GM19324 (cell line): ENCODE data around the gene PIK3R4.

Experiments used
- ATAC-seq: cut with Tn5 transposase; IDR thresholded peaks from one replicate; pipeline ENCODE4 v1.9.1; 2021; ENCODE audit warnings: mild to moderate bottlenecking, moderate library complexity; ENCODE audit not compliant: unreplicated experiment, low FRiP score

PIK3R4 gene

GRCh38 chr3:130746246-130747039 lies at the start of gene PIK3R4:
TSS of gene PIK3R4 (minus strand) at chr3:130746829. CDS start at chr3:130745218, 1,611 bp downstream.
- peak; percentile 94 for ATAC-seq

- ATAC-seq, result no peak
Observed at GRCh38 chr3:130795396-130795795, 48.8 kb upstream of the PIK3R4 start.

- ATAC-seq, result no peak
Observed at GRCh38 chr3:130792246-130792645, 45.6 kb upstream of the PIK3R4 start.

DNA sequence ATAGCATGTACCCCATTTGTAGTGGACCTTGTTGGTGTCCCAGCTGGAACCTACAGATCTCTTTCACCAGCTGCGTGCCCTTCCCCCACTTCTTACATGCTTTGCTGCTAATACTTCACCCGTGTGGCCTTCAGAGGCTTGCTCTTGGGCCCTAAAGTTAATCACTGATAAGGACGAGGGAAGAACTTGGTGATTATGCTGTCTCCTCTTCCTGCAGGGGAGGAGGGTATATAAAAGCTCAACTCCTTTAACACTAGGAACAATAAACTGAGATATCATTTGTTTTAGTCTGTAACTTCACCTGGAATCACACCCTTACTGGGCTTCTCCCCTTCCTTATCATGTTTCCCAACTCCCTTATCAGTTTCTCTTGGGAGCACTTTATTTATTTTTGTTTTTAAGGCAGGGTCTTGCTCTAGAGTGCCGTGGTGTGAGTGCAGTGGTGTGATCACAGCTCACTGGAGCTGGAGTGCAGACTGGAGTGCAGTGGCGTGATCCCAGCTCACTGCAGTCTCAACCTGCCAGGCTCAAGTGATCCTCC lies 43.2 kb upstream of the PIK3R4 start:
- no peak for ATAC-seq

GRCh38 chr3:130787422-130788068 lies 40.9 kb upstream of the PIK3R4 start:
- no peak for ATAC-seq

DNA sequence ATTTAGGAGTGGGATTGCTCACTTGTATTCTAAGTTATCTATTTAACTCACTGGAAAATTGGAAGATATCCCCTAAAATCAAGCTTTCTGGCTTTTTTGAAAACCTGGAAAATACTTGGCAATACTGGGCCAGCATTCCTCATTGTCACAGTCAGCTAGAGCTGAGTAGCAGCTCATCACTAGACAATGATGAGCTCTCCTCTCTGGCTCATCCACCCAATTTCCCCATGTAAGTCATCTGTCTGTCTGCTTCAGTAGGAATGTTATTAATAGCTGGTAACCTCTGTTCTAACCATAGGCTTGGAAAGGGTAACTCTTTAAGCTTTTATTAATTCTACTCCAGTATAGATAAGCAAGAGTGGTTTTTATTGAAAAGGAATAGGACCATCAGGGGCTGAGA lies 39.7 kb upstream of the PIK3R4 start:
- no peak for ATAC-seq

DNA sequence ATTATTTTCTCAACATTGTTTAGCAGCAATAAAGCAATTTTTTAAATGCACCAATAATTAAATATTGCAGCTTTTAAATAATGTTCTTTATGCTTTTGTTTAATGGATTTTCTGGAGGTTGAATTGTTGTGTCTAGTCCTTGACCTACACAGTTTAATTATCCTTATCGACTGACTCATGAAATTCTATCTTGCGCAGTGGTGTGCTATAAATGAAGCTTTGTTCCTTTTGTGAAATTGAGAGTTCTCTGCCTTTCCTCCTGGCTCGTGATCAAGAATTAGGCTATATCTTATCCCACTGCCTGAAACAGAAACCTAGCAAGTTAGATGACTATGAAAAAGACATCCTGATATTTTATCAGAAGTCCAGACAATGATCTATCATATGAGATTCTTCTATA lies 37.0 kb upstream of the PIK3R4 start:
- no peak for ATAC-seq

DNA sequence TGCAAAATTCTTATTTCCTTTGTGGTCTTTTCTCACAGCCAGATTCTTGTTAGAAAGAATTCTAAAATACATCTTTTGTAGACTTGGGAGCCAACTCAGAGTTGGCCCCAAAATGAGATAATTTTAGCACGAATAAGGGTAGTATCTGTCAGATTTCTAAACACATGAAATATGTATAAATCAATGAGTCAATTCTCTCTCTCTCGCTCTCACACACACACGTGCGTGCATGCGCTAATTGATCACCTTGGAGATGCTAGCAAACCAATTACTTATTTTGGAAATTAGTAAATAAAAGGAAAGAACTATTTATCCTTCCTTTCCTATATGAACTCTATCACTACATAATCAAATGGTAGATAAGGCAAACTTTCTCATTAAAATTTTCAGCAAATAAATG lies 32.9 kb upstream of the PIK3R4 start:
- ATAC-seq, result no peak

DNA sequence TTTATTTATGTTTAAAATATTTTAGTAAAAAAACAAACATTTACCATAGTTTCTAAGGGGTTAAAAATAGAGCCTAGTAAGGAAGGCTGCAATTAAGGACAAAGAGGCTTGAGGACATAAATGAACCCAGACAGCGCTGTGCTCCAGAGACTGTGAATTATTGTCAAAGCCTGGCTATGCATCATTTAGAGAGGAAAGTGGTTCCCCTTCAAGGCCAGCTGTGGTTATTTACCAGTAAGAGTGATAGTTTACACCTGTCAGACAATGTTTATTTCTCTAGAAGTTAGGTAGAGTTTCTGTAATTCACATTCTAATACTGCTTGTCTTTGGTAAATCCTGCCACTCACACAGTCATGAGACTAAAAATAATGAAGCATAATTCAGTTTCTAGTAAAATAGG lies 32.4 kb upstream of the PIK3R4 start:
- ATAC-seq, result no peak

DNA sequence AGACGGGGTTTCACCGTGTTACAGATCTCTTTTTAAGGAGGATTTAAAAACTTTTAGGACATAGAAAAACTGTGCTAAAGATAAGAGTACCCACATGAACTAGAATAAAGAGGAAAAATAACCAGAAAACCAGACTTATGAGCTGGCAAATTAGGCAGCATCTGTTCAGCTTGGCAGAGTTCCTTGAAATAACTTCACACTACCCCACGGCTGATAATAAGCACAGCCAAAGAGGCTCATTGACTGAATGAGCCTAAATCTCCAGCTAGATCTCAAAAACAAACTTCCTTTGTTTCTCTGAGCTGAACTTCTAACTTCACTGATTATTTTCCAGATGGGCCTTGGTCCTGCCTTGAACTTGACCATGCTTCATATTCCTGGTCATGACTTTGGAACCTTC lies 26.7 kb upstream of the PIK3R4 start:
- ATAC-seq, result no peak

- ATAC-seq, result no peak
Observed at GRCh38 chr3:130772129-130772528, 25.5 kb upstream of the PIK3R4 start.

DNA sequence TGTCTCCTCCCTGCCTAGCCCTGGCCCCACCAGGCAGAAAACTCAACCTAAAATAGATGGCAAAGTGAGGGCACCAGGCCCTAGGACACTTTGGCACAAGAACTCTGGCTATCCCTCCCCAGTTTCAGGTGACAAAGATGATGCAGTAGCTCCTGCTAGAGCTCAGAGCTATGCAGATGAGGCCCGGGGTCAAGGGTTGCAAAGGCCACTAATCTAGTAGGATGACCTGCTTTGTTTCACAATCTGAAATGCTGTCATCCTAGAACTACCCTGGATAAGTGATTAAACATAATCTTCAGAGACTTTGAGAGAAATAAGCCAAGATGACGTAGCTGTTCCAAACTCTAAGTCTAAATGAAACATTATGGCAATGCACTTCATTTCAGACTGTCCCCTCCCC lies 24.0 kb upstream of the PIK3R4 start:
- ATAC-seq, result no peak

GRCh38 chr3:130761730-130762311 lies 15.2 kb upstream of the PIK3R4 start:
- no peak for ATAC-seq

GRCh38 chr3:130760922-130761321 lies 14.3 kb upstream of the PIK3R4 start:
- ATAC-seq, result no peak

- ATAC-seq, result peak; percentile 51
Observed at GRCh38 chr3:130759692-130760338, 13.2 kb upstream of the PIK3R4 start.

DNA sequence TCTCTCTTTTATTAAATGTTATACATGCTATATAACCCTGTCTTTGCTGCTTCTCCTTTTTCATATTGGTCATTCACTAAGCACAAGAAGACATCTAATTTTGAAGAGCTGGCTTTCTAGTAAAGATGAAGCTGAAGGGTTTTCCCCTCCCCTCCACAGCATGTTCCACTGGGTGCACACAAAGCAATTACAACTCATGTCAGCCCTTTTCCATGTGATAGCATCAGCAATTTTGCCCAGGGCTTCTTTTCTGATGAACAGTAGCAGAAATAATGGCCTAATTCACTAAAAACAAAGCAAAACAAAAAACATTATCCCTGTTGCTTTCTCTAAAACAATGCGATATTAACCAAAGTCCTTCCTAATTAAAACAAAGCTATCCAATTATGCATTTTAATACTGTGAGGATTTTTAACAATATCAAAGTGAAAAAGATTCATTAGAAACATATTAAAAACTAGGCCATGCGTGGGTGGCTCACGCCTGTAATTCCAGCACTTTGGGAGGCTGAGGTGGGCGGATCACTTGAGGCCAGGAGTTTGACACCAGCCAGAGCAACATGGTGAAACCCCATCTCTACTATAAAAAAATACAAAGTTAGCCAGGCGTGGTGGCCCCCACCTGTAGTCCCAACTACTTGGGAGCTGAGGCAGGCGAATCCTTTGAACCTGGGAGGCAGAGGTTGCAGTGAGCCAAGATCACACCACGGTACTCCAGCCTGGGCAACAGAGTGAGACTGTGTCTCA lies 12.2 kb upstream of the PIK3R4 start:
- no peak for ATAC-seq

- ATAC-seq, result no peak
Observed at GRCh38 chr3:130757611-130758150, 11.1 kb upstream of the PIK3R4 start.

DNA sequence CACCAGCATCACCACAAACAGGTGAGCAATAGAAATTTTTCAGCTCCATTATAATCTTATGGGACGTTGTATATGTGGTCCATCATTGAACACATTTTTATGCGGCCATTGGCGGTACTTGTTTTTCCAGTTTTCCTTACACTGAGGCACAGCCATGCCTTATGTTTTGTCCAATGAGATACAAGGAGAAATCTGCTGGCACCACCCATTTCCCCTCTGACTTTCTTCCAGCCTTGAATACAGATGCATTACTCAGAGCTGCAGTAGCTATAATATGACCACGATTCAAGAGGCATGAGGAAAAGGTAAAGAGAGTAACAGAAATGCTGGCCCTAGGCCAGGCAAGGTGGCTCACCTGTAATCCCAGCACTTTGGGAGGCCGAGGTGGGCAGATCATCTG lies 9.0 kb upstream of the PIK3R4 start:
- no peak for ATAC-seq

- no peak for ATAC-seq
Observed at GRCh38 chr3:130748981-130749380, 2.4 kb upstream of the PIK3R4 start.

DNA sequence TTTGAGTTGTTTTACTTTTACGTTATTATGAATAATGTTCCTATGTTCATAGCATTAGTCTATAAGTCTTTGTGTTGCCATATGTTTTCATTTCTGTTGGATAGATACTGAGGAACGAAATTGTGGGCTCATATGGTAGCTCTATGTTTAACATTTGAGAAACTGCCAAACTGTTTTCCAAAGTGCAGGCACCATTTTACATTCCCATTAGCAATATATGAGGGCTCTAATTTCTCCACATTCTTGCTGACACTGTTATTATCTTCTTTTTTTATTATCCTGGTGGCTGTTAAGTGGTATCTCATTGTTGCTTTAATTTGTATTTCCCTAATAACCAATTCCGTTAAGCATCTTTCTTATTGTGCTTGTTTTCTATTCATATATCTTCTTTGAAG lies 1.8 kb upstream of the PIK3R4 start:
- ATAC-seq, result no peak
